Liver (tissue), 2 donors: Measurements from ENCODE around the gene PTPRN.

Source experiments
- HNF4A ChIP-seq, 2 donors: conservative IDR thresholded peaks; 2 replicates each; pipeline ENCODE4 v1.6.1; 2016; ENCODE audit warnings: antibody characterized with exemption in 2 of 2, mild to moderate bottlenecking in 2 of 2
- TF ChIP-seq, protein P1 (sequence below): IDR thresholded peaks from 2 replicates; pipeline ENCODE4 v1.6.1; 2016; ENCODE audit warnings: antibody characterized with exemption, mild to moderate bottlenecking
- TF ChIP-seq, protein P2 (sequence below): IDR thresholded peaks from 2 replicates; pipeline ENCODE4 v1.6.1; 2016; ENCODE audit warnings: antibody characterized with exemption
- donor health status: healthy.

GRCh38 chr2:219291394-219291793 lies 17.8 kb downstream of the PTPRN start:
- TF ChIP-seq, protein P1, sequence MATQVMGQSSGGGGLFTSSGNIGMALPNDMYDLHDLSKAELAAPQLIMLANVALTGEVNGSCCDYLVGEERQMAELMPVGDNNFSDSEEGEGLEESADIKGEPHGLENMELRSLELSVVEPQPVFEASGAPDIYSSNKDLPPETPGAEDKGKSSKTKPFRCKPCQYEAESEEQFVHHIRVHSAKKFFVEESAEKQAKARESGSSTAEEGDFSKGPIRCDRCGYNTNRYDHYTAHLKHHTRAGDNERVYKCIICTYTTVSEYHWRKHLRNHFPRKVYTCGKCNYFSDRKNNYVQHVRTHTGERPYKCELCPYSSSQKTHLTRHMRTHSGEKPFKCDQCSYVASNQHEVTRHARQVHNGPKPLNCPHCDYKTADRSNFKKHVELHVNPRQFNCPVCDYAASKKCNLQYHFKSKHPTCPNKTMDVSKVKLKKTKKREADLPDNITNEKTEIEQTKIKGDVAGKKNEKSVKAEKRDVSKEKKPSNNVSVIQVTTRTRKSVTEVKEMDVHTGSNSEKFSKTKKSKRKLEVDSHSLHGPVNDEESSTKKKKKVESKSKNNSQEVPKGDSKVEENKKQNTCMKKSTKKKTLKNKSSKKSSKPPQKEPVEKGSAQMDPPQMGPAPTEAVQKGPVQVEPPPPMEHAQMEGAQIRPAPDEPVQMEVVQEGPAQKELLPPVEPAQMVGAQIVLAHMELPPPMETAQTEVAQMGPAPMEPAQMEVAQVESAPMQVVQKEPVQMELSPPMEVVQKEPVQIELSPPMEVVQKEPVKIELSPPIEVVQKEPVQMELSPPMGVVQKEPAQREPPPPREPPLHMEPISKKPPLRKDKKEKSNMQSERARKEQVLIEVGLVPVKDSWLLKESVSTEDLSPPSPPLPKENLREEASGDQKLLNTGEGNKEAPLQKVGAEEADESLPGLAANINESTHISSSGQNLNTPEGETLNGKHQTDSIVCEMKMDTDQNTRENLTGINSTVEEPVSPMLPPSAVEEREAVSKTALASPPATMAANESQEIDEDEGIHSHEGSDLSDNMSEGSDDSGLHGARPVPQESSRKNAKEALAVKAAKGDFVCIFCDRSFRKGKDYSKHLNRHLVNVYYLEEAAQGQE, result no peak
- TF ChIP-seq HNF4A (conservative IDR thresholded peaks at IDR 0.05), result no peak
- TF ChIP-seq, protein P2, sequence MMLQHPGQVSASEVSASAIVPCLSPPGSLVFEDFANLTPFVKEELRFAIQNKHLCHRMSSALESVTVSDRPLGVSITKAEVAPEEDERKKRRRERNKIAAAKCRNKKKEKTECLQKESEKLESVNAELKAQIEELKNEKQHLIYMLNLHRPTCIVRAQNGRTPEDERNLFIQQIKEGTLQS, result no peak
